CD4-positive, alpha-beta T cell (primary cell): ENCODE measurements around the gene GRIK1. TPM values are rescaled to one million over a fixed set of nuclear protein-coding genes. Genes with fewer than 3 reads are reported as not detected.

Source experiments
- ATAC-seq: fragments of 200-7000 bp; cut with Tn5 transposase; one replicate; pipeline ENCODE4 v1.10.0; 2022; ENCODE audit warnings: mild to moderate bottlenecking; ENCODE audit not compliant: poor library complexity
- CTCF ChIA-PET: fragments of 350-600 bp; sonication (Branson Sonifier 250); formaldehyde crosslinking; loops from one replicate; lab custom pipeline; 2021; ENCODE audit warnings: antibody characterized with exemption, inconsistent platforms; lab: Charles Lee
- POLR2A ChIA-PET: fragments of 350-600 bp; sonication (Branson Sonifier 250); formaldehyde crosslinking; loops from one replicate; lab custom pipeline; 2021; ENCODE audit warnings: antibody characterized with exemption, inconsistent platforms; lab: Charles Lee
- DNase-seq, 14 experiments: peaks; one replicate each; pipeline ENCODE4 v3.0.0-alpha.2; 2013 to 2020; ENCODE audit warnings: mixed read lengths in 2 of 14
- H3K27ac ChIP-seq, 2 donors: one replicate each; pipeline versions ENCODE4 v1.5.1 to v1.7.0; 2013; ENCODE audit warnings: low read length in 2 of 2, low read depth in 1 of 2, mild to moderate bottlenecking in 1 of 2
- H3K27me3 ChIP-seq, 2 experiments: 1 replicate in 1 of 2; 2 replicates in 1 of 2; pipeline versions ENCODE4 v1.6.1 to v1.7.0; 2013; ENCODE audit warnings: low read length in 2 of 2, control low read depth in 1 of 2, mild to moderate bottlenecking in 1 of 2, moderate library complexity in 1 of 2; ENCODE audit not compliant: insufficient read depth in 2 of 2, control insufficient read depth in 1 of 2
- H3K36me3 ChIP-seq: one replicate; pipeline ENCODE4 v1.6.1; 2013; ENCODE audit warnings: low read length, control low read depth; ENCODE audit not compliant: insufficient read depth
- H3K4me1 ChIP-seq: one replicate; pipeline ENCODE4 v1.6.1; 2013; ENCODE audit warnings: low read length, control low read depth; ENCODE audit not compliant: insufficient read depth
- H3K4me3 ChIP-seq: one replicate; pipeline ENCODE4 v1.5.1; 2013; ENCODE audit warnings: mild to moderate bottlenecking, low read length, moderate library complexity
- H3K9me3 ChIP-seq, 2 experiments: 1 replicate in 1 of 2; 2 replicates in 1 of 2; pipeline versions ENCODE4 v1.6.1 to v1.7.0; 2013; ENCODE audit warnings: low read length in 2 of 2, mild to moderate bottlenecking in 2 of 2, control low read depth in 1 of 2, moderate library complexity in 1 of 2; ENCODE audit not compliant: control insufficient read depth in 1 of 2, insufficient read depth in 1 of 2
- H3K27ac Mint-ChIP-seq: one replicate; pipeline ENCODE4 v1.8.0; 2020; ENCODE audit warnings: mixed read lengths
- H3K27me3 Mint-ChIP-seq: one replicate; pipeline ENCODE4 v1.8.0; 2021; ENCODE audit warnings: mixed read lengths
- H3K36me3 Mint-ChIP-seq: one replicate; pipeline ENCODE4 v1.8.0; 2021; ENCODE audit warnings: low read depth, mixed read lengths
- H3K4me1 Mint-ChIP-seq: one replicate; pipeline ENCODE4 v1.8.0; 2021; ENCODE audit warnings: low read depth, mixed read lengths
- H3K4me3 Mint-ChIP-seq: one replicate; pipeline ENCODE4 v1.8.0; 2020; ENCODE audit warnings: mild to moderate bottlenecking, mixed read lengths
- H3K9me3 Mint-ChIP-seq: one replicate; pipeline ENCODE4 v1.8.0; 2020; ENCODE audit warnings: mixed read lengths
- CTCF ChIP-seq: fragments of 200-600 bp; IDR thresholded peaks from one replicate; pipeline ENCODE4 v1.8.0; 2022; ENCODE audit warnings: antibody characterized with exemption, mild to moderate bottlenecking
- intact Hi-C, 2 experiments: fragments of 100-400 bp; cut with DNase I in 1 of 2; cut with micrococcal nuclease in 1 of 2; formaldehyde crosslinking; loops; one replicate each; pipeline versions ENCODE4 v1.15.1 to v1.9.0; 2023 to 2025; cut with DNase I, micrococcal nuclease
- total RNA-seq, 174 experiments: library from RNA in 2 of 174; stranded (reverse) in 2 of 174; gene quantifications; one replicate each; pipeline ENCODE4 v1.2.3 and lab custom pipeline; 2021 to 2026

The GRIK1 gene
- total RNA-seq, 2 experiments from 2014 or later, result not detected

GRCh38 chr21:29546071-29546470, 393.7 kb downstream of the GRIK1 start:
- H3K4me1 Mint-ChIP-seq, result no peaks in the 10 kb centered on the region
- H3K4me3 ChIP-seq, result no peak overlapping the region
- DNase-seq, result no peak
- no peaks in the 10 kb centered on the region for H3K9me3 ChIP-seq
- H3K27ac Mint-ChIP-seq, result no peak overlapping the region
- no peak overlapping the region for H3K27ac ChIP-seq
- H3K36me3 Mint-ChIP-seq, result no peaks in the 10 kb centered on the region
- no peaks in the 10 kb centered on the region for H3K4me1 ChIP-seq
- H3K9me3 Mint-ChIP-seq, result no peaks in the 10 kb centered on the region
- ATAC-seq, result no peak
- H3K27me3 ChIP-seq, result no peaks in the 10 kb centered on the region
- H3K36me3 ChIP-seq, result no peaks in the 10 kb centered on the region
- TF ChIP-seq CTCF, result no peak
- CTCF ChIA-PET, result no interaction called here
- no peak overlapping the region for H3K4me3 Mint-ChIP-seq
- intact Hi-C loops, result no loop called here
- POLR2A ChIA-PET, result no interaction called here
- H3K27me3 Mint-ChIP-seq, result no peaks in the 10 kb centered on the region

DNA sequence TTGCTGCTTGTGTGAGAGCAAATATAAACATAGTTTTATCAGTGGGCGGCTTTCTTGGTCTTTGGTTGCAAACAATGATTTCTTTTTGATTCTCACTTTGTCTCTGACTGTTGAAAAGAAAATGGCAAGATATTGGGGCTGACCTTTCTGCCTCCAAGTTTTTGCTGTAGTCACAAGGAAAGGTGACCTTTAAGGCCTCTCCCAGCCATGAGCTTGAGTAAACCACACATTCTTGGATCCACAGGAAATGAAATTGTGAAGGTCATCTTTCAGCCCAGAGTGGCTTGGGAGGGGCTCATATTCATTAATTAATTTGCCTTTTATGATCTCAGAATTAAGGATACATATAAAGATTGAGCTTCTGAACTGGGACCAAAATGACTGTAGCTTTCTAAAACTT, 399.5 kb downstream of the GRIK1 start:
- no peak overlapping the region for H3K4me3 ChIP-seq
- Mint-ChIP-seq H3K4me3 (no peak overlapping the region), H3K4me1 (no peaks in the 10 kb centered on the region), H3K27me3 (no peaks in the 10 kb centered on the region), H3K36me3 (peaks cover 11% of the 10 kb centered on the region), H3K9me3 (peaks cover 2% of the 10 kb centered on the region), H3K27ac (no peak overlapping the region)
- H3K36me3 ChIP-seq, result no peaks in the 10 kb centered on the region
- intact Hi-C loops, result no loop called here
- H3K27me3 ChIP-seq, result no peaks in the 10 kb centered on the region
- ChIA-PET POLR2A (no interaction called here), CTCF (no interaction called here)
- H3K27ac ChIP-seq, result no peak overlapping the region
- DNase-seq (no peak), ATAC-seq (no peak)
- no peaks in the 10 kb centered on the region for H3K9me3 ChIP-seq
- TF ChIP-seq CTCF, result no peak
- no peaks in the 10 kb centered on the region for H3K4me1 ChIP-seq

- intact Hi-C loops, result no loop called here
- POLR2A ChIA-PET, result no interaction called here
- TF ChIP-seq CTCF, result no peak
Measured at GRCh38 chr21:29538115-29538514, 401.7 kb downstream of the GRIK1 start.

More at GRCh38 chr21:29538115-29538514, 401.7 kb downstream of the GRIK1 start:
- CTCF ChIA-PET, result no interaction called here
- Histone ChIP-seq H3K4me3 (no peak overlapping the region), H3K36me3 (no peaks in the 10 kb centered on the region), H3K27ac (no peak overlapping the region), H3K27me3 (no peaks in the 10 kb centered on the region), H3K4me1 (no peaks in the 10 kb centered on the region), H3K9me3 (no peaks in the 10 kb centered on the region)
- Mint-ChIP-seq H3K36me3 (peaks cover 24% of the 10 kb centered on the region), H3K9me3 (peaks cover 2% of the 10 kb centered on the region), H3K27me3 (no peaks in the 10 kb centered on the region), H3K27ac (no peak overlapping the region), H3K4me1 (no peaks in the 10 kb centered on the region), H3K4me3 (no peak overlapping the region)
- ATAC-seq (no peak), DNase-seq (no peak)
